Activated T-helper 17 cell treated with anti-CD3 and anti-CD28 coated beads, Interleukin-2, amount 50 U/mL, for 72 hours (primary cell): ENCODE data around the gene CDC37. TPM values are rescaled to one million over a fixed set of nuclear protein-coding genes. Genes with fewer than 3 reads are reported as not detected.

Experiments used
- ATAC-seq: fragments of 150-1000 bp; cut with Tn5 transposase; replicated peaks from 2 replicates; pipeline ENCODE4 v1.10.0; 2021; ENCODE audit warnings: mild to moderate bottlenecking, moderate library complexity
- H3K27ac Mint-ChIP-seq: one replicate; pipeline ENCODE4 v1.8.0; 2022; ENCODE audit warnings: mixed read lengths
- H3K27me3 Mint-ChIP-seq: one replicate; pipeline ENCODE4 v1.8.0; 2022; ENCODE audit warnings: mixed read lengths
- H3K36me3 Mint-ChIP-seq: one replicate; pipeline ENCODE4 v1.8.0; 2022; ENCODE audit warnings: low read depth, mild to moderate bottlenecking, mixed read lengths
- H3K4me1 Mint-ChIP-seq: one replicate; pipeline ENCODE4 v1.8.0; 2022; ENCODE audit warnings: mixed read lengths
- H3K4me3 Mint-ChIP-seq: one replicate; pipeline ENCODE4 v1.8.0; 2022; ENCODE audit warnings: mild to moderate bottlenecking, mixed read lengths
- H3K9me3 Mint-ChIP-seq: one replicate; pipeline ENCODE4 v1.8.0; 2022; ENCODE audit warnings: mixed read lengths
- total RNA-seq, 2 donors: library from RNA; stranded (reverse); gene quantifications; one replicate each; pipeline ENCODE4 v1.2.3, GENCODE V29; 2022

The CDC37 gene
- 100 to 1,000 TPM; 140 to 226 TPM for total RNA-seq

GRCh38 chr19:10403137-10404021 is at the start of gene CDC37:
Gene CDC37, minus strand, starts transcription at chr19:10403542. Its CDS starts 63 bp downstream, at chr19:10403479.
- H3K4me3 Mint-ChIP-seq = peak within 1 kb of the TSS; percentile 96
- H3K27me3 Mint-ChIP-seq = no peaks in the 10 kb centered on the region
- no peaks in the 10 kb centered on the region for H3K9me3 Mint-ChIP-seq
- H3K4me1 Mint-ChIP-seq = peaks cover 27% of the 10 kb centered on the region
- H3K36me3 Mint-ChIP-seq = peaks cover 50% of the 10 kb centered on the region
- H3K27ac Mint-ChIP-seq = peak within 1 kb of the TSS; percentile 94
- peak; percentile 83 for ATAC-seq

DNA sequence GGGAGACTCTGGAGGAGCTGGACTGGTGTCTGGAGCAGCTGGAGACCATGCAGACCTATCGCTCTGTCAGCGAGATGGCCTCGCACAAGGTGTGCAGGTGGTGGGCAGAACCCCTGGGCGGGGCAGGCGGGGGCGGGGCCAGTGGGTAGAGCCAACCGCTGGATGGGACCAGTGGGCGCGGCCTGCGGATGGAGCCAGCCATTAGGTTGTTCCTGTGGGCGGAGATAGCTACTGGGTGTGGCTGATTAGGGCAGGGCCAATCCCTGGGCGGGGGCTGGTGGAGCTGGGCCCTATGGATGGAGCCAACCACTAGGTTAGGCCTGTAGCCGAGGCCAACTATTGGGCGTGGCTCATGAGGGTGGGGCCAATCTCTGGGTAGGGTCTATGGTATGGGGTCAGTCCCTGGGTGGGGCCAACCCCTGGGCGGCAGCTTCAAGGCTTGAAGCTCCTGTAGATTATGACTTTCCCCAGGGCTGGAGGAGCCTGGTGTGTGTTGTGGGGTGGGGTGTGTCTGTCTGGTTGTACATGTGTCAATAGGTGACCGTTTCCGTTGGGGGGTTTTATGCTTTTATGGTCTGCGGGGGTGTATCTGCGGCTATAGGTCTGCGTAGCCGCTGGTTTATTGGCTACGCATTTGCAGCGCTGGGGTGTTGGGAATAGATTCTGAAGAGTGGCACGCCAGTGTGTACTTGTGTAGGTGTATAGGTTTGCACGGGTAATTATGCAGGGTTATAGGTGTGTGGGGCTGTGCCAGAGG is 47.7 kb upstream of the CDC37 start:
- Mint-ChIP-seq H3K36me3 (no peaks in the 10 kb centered on the region), H3K4me1 (peaks cover 8% of the 10 kb centered on the region), H3K4me3 (no peak overlapping the region), H3K27ac (no peak overlapping the region), H3K27me3 (no peaks in the 10 kb centered on the region), H3K9me3 (no peaks in the 10 kb centered on the region)
- peak; percentile 51 for ATAC-seq

DNA sequence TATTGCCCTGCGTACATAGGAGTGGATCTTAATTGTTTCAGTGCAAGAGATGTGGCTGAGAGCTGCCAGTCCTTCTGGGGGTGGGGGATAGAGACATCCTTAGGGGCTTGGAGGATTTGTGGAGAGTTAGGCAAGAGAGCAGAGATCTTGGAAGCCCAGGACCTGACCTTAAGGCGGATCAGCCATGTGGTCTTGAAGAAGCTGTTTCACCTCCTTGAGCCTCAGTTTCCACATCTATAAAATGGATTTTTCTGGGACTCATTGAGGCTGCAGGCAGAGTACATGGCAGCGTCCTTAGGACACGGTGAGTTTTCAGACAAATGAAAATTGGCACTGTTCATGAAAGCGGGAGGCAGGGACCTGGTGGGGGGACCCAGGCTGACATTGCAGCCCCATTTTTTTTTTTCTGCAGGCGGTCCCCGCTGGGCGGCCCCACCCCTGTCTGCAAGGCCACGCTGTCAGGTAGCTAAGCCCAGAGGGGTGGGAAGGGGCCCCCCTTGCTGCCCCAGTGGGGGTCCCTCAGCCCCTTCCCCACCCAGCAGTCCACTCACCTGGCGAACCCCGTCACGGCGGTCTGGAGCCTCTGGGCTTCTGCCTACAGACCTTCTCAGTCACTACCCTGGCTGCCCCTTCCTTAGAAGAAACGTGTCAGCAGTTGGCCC is 47.0 kb upstream of the CDC37 start:
- ATAC-seq = no peak
- Mint-ChIP-seq H3K4me1 (peaks cover 8% of the 10 kb centered on the region), H3K27ac (no peak overlapping the region), H3K4me3 (no peak overlapping the region), H3K9me3 (no peaks in the 10 kb centered on the region), H3K36me3 (no peaks in the 10 kb centered on the region), H3K27me3 (no peaks in the 10 kb centered on the region)

- Mint-ChIP-seq H3K27me3 (no peaks in the 10 kb centered on the region), H3K4me1 (peaks cover 8% of the 10 kb centered on the region), H3K36me3 (no peaks in the 10 kb centered on the region), H3K27ac (no peak overlapping the region), H3K9me3 (no peaks in the 10 kb centered on the region), H3K4me3 (no peak overlapping the region)
- ATAC-seq = no peak
Measured at GRCh38 chr19:10449037-10449436, 45.7 kb upstream of the CDC37 start.

DNA sequence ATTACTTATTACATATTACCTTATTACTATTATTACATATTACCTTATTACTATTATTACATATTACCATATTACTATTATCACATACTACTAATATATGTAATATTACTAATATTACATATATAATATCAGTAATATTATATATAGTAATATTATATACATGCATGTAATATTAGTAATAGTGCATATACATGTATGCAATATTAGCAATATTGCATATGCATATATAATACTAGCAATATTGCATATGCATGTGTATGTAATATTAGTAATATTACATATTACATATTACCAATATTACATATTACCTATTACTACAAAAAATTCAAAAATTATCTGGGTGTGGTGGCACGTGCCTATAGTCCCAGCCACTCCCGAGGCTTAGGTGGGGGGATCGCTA is 39.4 kb upstream of the CDC37 start:
- no peaks in the 10 kb centered on the region for H3K4me1 Mint-ChIP-seq
- no peaks in the 10 kb centered on the region for H3K36me3 Mint-ChIP-seq
- no peak for ATAC-seq
- H3K27me3 Mint-ChIP-seq = no peaks in the 10 kb centered on the region
- H3K9me3 Mint-ChIP-seq = no peaks in the 10 kb centered on the region
- H3K27ac Mint-ChIP-seq = no peak overlapping the region
- H3K4me3 Mint-ChIP-seq = no peak overlapping the region

DNA sequence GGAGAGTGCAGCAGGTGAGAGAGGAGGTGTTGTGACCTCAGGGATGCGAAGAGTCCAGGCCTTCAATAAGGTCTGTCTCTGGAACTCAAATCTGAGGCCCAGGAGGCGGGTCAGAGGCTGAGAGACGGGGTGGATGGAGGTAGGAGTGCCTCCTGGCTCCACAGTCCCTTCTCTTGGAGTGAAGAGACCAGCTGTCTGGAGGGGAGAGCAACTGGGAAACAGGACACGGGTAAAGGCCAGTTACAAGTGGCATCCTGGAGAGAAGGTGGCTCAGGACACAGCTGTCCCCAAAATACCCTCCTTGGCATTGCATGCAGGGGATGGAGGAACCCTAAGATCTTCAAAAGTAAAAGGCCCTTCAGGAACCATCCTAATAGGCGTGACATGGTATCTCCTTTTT is 36.2 kb upstream of the CDC37 start:
- Mint-ChIP-seq H3K4me1 (peaks cover 4% of the 10 kb centered on the region), H3K4me3 (no peak overlapping the region), H3K27ac (no peak overlapping the region), H3K9me3 (no peaks in the 10 kb centered on the region), H3K36me3 (no peaks in the 10 kb centered on the region), H3K27me3 (no peaks in the 10 kb centered on the region)
- no peak for ATAC-seq

- no peak overlapping the region for H3K27ac Mint-ChIP-seq
- peaks cover 3% of the 10 kb centered on the region for H3K36me3 Mint-ChIP-seq
- peaks cover 34% of the 10 kb centered on the region for H3K4me1 Mint-ChIP-seq
- peak; percentile 25 for ATAC-seq
- peaks cover 9% of the 10 kb centered on the region for H3K27me3 Mint-ChIP-seq
- H3K4me3 Mint-ChIP-seq = peak overlapping the region; percentile 86
- H3K9me3 Mint-ChIP-seq = no peaks in the 10 kb centered on the region
Measured at GRCh38 chr19:10433131-10433536, 29.8 kb upstream of the CDC37 start.

DNA sequence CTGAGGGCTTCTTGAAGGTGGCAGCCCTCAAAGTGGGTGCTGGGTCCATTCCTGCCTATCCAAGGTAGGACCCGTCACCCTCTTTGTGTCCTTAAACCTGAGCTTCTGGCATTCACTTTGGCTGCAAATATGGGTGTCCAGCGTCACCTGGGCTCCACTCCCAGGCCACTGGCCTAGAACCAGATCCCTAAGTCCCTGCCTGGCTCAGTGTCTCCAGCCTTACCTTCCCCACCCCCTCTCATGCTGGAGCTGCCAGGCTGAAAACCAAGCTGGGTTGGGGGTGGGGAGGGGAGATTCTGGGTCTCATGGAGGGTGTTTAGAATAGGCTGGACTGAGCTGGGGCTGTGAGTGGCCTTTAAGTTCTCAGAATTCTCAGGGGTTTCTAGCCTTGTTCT is 29.4 kb upstream of the CDC37 start:
- H3K9me3 Mint-ChIP-seq = no peaks in the 10 kb centered on the region
- ATAC-seq = no peak
- H3K4me1 Mint-ChIP-seq = peaks cover 37% of the 10 kb centered on the region
- no peak overlapping the region for H3K27ac Mint-ChIP-seq
- H3K27me3 Mint-ChIP-seq = peaks cover 9% of the 10 kb centered on the region
- H3K36me3 Mint-ChIP-seq = peaks cover 6% of the 10 kb centered on the region
- peak overlapping the region; percentile 86 for H3K4me3 Mint-ChIP-seq

DNA sequence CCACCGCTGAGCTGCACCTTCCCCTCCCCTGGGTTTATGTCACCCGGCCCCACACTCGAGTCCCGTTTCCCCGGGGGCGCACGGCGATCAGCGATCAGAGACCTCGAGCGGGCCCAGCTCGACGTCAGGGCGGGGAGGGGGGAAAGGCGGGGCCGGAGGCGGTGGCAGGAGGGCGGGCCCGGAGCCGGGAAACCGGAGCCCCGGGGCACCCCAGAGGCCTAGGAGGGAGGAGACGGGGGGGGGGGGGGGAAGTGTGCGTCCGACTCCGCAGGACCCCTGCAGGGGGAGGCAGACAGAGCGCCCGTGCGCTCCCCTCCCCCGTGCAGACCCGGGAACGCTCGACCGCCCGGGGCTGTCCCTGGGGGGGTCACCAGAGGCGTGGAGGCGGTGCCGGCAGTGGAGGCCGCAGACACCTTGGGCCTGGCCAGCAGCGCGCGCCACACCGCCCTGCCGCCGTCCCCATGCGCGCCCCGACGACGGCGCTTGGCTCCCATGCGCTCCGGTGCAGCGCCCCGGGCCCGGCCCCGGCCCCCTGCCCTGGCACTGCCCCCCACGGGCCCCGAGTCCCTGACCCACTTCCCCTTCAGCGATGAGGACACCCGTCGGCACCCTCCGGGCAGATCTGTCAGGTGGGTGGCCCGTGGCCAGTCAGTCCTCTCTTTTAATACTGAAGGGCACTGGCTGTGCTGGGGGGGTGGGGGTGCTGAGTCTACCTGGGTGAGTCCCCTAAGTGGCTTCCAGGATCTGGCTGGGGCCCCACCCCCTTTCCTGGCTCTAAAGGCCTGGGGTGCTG is 28.8 kb upstream of the CDC37 start:
- H3K4me1 Mint-ChIP-seq = peaks cover 42% of the 10 kb centered on the region
- peak overlapping the region; percentile 88 for H3K27ac Mint-ChIP-seq
- ATAC-seq = peak; percentile 27
- H3K9me3 Mint-ChIP-seq = no peaks in the 10 kb centered on the region
- H3K27me3 Mint-ChIP-seq = peaks cover 9% of the 10 kb centered on the region
- peak overlapping the region; percentile 86 for H3K4me3 Mint-ChIP-seq
- peaks cover 6% of the 10 kb centered on the region for H3K36me3 Mint-ChIP-seq

DNA sequence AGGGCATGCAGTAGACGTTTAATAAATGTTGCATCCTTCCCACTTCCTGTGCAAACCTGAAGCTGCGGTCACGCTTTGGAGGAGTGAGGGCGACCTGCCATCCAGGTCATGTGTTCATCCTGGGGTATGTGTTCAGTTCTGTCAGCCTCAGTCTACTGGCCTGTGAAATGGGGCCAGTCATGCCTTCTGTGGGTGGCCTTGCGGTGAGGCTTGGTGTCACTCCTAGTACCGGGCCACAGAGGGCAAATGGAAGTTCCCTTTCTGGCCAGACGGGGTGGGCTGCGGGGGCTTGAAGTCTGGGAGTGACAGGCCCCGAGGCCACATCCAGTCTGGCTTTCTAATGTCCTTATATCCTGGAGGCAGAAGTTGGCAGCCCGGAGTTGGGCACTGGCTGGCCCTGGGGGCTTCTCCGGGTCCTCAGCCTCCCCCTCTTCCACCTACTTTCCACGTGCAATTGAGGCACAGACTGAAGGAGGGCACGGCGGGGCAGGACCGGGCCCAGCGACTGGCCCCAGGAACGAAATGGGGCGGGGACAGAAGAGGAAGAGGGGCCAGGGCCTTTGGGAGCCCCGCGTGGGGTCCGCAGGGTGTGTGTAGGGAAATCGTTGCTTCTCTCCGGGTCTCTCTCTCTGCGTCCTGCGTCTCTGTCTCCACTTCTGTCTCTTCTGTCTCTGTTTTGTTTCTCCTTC is 28.1 kb upstream of the CDC37 start:
- Mint-ChIP-seq H3K4me1 (peaks cover 45% of the 10 kb centered on the region), H3K4me3 (peak overlapping the region; percentile 86), H3K27me3 (peaks cover 9% of the 10 kb centered on the region), H3K27ac (peak overlapping the region; percentile 88), H3K36me3 (peaks cover 6% of the 10 kb centered on the region), H3K9me3 (no peaks in the 10 kb centered on the region)
- ATAC-seq = peak; percentile 61

- Mint-ChIP-seq H3K4me1 (peaks cover 45% of the 10 kb centered on the region), H3K36me3 (peaks cover 6% of the 10 kb centered on the region), H3K27me3 (peaks cover 9% of the 10 kb centered on the region), H3K4me3 (peak overlapping the region; percentile 86), H3K27ac (peak overlapping the region; percentile 88), H3K9me3 (no peaks in the 10 kb centered on the region)
- ATAC-seq = no peak
Measured at GRCh38 chr19:10430505-10431253, 27.3 kb upstream of the CDC37 start.

DNA sequence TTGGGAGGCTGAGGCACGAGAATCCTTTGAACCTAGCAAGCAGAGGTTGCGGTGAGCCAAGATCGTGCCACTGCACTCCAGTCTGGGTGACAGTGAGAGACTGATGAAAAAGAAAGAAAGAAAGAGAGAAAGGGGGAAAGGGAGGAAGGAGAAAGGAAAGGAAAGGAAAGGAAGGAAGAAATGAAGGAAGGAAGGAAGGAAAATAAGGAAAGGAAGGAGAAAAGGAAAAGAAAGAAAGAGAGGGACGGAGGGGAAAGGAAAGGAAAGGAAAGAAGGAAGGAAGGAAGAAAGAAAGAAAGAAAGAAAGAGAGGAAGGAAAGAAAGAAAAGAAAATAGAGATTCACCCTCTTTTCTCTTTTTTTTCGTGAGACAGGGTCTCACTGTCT is 25.6 kb upstream of the CDC37 start:
- no peak overlapping the region for H3K27ac Mint-ChIP-seq
- H3K4me1 Mint-ChIP-seq = peaks cover 48% of the 10 kb centered on the region
- peaks cover 9% of the 10 kb centered on the region for H3K27me3 Mint-ChIP-seq
- H3K9me3 Mint-ChIP-seq = no peaks in the 10 kb centered on the region
- peak overlapping the region; percentile 30 for H3K4me3 Mint-ChIP-seq
- peaks cover 6% of the 10 kb centered on the region for H3K36me3 Mint-ChIP-seq
- no peak for ATAC-seq

DNA sequence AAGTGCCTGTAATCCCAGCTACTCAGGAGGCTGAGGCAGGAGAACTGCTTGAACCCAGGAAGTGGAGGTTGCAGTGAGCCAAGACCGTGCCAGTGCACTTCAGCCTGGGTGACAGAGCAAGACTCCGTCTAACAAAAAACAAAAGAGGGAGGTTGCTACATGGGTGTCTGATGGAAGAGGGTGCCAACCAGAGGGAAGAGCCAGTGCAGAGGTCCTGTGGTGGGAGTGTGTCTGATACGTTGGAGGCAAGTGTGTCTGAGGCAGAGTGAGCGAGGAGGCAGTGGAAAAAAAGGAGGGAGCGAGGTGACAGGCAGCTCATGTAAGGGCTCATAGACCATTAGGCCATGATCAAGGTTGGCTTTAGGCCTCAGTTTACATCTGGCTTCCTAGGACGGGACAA is 23.8 kb upstream of the CDC37 start:
- Mint-ChIP-seq H3K9me3 (no peaks in the 10 kb centered on the region), H3K4me3 (peak overlapping the region; percentile 30), H3K27me3 (peaks cover 12% of the 10 kb centered on the region), H3K27ac (peak overlapping the region; percentile 58), H3K4me1 (peaks cover 48% of the 10 kb centered on the region), H3K36me3 (peaks cover 6% of the 10 kb centered on the region)
- ATAC-seq = no peak
